GM23338 (cell line): Measurements from ENCODE around the gene PITX1. TPM values are rescaled to one million over a fixed set of nuclear protein-coding genes. Genes with fewer than 3 reads are reported as not detected.

ENCODE experiments used
- ATAC-seq: fragments of 200-7000 bp; cut with Tn5 transposase; 3 replicates; pipeline ENCODE4 v1.9.1; 2020
- DNase-seq: peaks from one replicate; pipeline ENCODE4 v3.0.0-alpha.2; 2015; ENCODE audit warnings: low spot score
- H2AFZ ChIP-seq: fragments of 200-600 bp; sonication (generic); 2 replicates; pipeline ENCODE4 v1.8.0; 2016; ENCODE audit warnings: antibody characterized with exemption, mild to moderate bottlenecking, moderate library complexity
- H3F3A ChIP-seq: fragments of 200-600 bp; sonication (generic); replicated peaks from 2 replicates; pipeline ENCODE4 v1.8.0; 2017; ENCODE audit warnings: antibody characterized with exemption, mixed run types, low read depth
- H3K27ac ChIP-seq: fragments of 200-600 bp; sonication (generic); 2 replicates; pipeline ENCODE4 v1.6.1; 2016; ENCODE audit warnings: low read depth
- H3K27me3 ChIP-seq: fragments of 200-600 bp; sonication (generic); 2 replicates; pipeline ENCODE4 v1.8.0; 2016; ENCODE audit warnings: mild to moderate bottlenecking, mixed run types, moderate library complexity; ENCODE audit not compliant: insufficient read depth
- H3K36me3 ChIP-seq: fragments of 200-600 bp; sonication (generic); 2 replicates; pipeline ENCODE4 v1.8.0; 2016; ENCODE audit warnings: mild to moderate bottlenecking; ENCODE audit not compliant: insufficient read depth
- H3K4me1 ChIP-seq: fragments of 200-600 bp; sonication (generic); 2 replicates; pipeline ENCODE4 v1.8.0; 2016; ENCODE audit warnings: mild to moderate bottlenecking, moderate library complexity; ENCODE audit not compliant: insufficient read depth
- H3K4me2 ChIP-seq: fragments of 200-600 bp; sonication (generic); 2 replicates; pipeline ENCODE4 v1.7.1; 2017; ENCODE audit warnings: mixed run types
- H3K4me3 ChIP-seq: fragments of 200-600 bp; sonication (generic); 2 replicates; pipeline ENCODE4 v1.6.1; 2016; ENCODE audit warnings: mixed run types
- H3K79me2 ChIP-seq: fragments of 200-600 bp; sonication (generic); replicated peaks from 2 replicates; pipeline ENCODE4 v1.8.0; 2017; ENCODE audit warnings: mild to moderate bottlenecking; ENCODE audit not compliant: insufficient read depth
- H3K9me2 ChIP-seq: fragments of 200-600 bp; sonication (generic); 2 replicates; pipeline ENCODE4 v1.8.0; 2017; ENCODE audit not compliant: insufficient read depth
- H4K20me1 ChIP-seq: fragments of 200-600 bp; sonication (generic); replicated peaks from 2 replicates; pipeline ENCODE4 v1.8.0; 2017; ENCODE audit warnings: mild to moderate bottlenecking; ENCODE audit not compliant: insufficient read depth
- H3K27ac Mint-ChIP-seq: 2 replicates; pipeline ENCODE4 v1.8.0; 2020; ENCODE audit warnings: inconsistent platforms, mild to moderate bottlenecking, moderate library complexity, mixed read lengths
- H3K27me3 Mint-ChIP-seq: 3 replicates; pipeline ENCODE4 v1.8.0; 2022; ENCODE audit warnings: low read depth, mild to moderate bottlenecking, moderate library complexity, mixed read lengths, inconsistent platforms; ENCODE audit not compliant: insufficient read depth, poor library complexity
- H3K36me3 Mint-ChIP-seq: 3 replicates; pipeline ENCODE4 v1.8.0; 2021; ENCODE audit warnings: low read depth, mild to moderate bottlenecking, inconsistent platforms, moderate library complexity, mixed read lengths
- H3K4me1 Mint-ChIP-seq: 3 replicates; pipeline ENCODE4 v1.8.0; 2020; ENCODE audit warnings: mild to moderate bottlenecking, inconsistent platforms, mixed read lengths
- H3K4me3 Mint-ChIP-seq: 3 replicates; pipeline ENCODE4 v1.8.0; 2021; ENCODE audit warnings: moderate library complexity, mild to moderate bottlenecking, inconsistent platforms, mixed read lengths
- H3K9me3 Mint-ChIP-seq: 3 replicates; pipeline ENCODE4 v1.8.0; 2020; ENCODE audit warnings: moderate library complexity, mild to moderate bottlenecking, inconsistent platforms, mixed read lengths
- CREB1 ChIP-seq: fragments of 250-450 bp; sonication (Bioruptor Pico); IDR thresholded peaks from 2 replicates; pipeline ENCODE4 v1.5.0; 2020; ENCODE audit warnings: low read depth, mild to moderate bottlenecking, moderate library complexity
- EZH2 ChIP-seq: fragments of 200-600 bp; sonication (generic); IDR thresholded peaks from one replicate; pipeline ENCODE4 v1.8.0; 2017; ENCODE audit warnings: antibody characterized with exemption, mild to moderate bottlenecking, low read depth; ENCODE audit not compliant: unreplicated experiment
- EZH2phosphoT487 ChIP-seq: fragments of 200-600 bp; sonication (generic); IDR thresholded peaks from one replicate; pipeline ENCODE4 v1.8.1; 2018; ENCODE audit warnings: antibody characterized with exemption; ENCODE audit not compliant: unreplicated experiment
- JUNB ChIP-seq: IDR thresholded peaks from one replicate; pipeline ENCODE4 v1.6.1; 2016; ENCODE audit warnings: antibody characterized with exemption; ENCODE audit not compliant: unreplicated experiment
- NANOG ChIP-seq: IDR thresholded peaks from 2 replicates; pipeline ENCODE4 v1.6.1; 2016; ENCODE audit warnings: antibody characterized with exemption, borderline replicate concordance
- POLR2AphosphoS5 ChIP-seq: IDR thresholded peaks from 2 replicates; pipeline ENCODE4 v1.6.1; 2016; ENCODE audit warnings: antibody characterized with exemption, low read depth
- STAT1 ChIP-seq: IDR thresholded peaks from one replicate; pipeline ENCODE4 v1.6.1; 2016; ENCODE audit warnings: antibody characterized with exemption; ENCODE audit not compliant: unreplicated experiment
- ZNF114 ChIP-seq: fragments of 250-450 bp; sonication (Bioruptor Pico); IDR thresholded peaks from 2 replicates; pipeline ENCODE4 v1.5.0; 2020; ENCODE audit warnings: mild to moderate bottlenecking, moderate library complexity
- ZNF331 ChIP-seq: fragments of 250-450 bp; sonication (Bioruptor Pico); IDR thresholded peaks from 2 replicates; pipeline ENCODE4 v1.5.0; 2020; ENCODE audit warnings: low read depth, mild to moderate bottlenecking, moderate library complexity
- polyA plus RNA-seq: library from polyadenylated mRNA; unstranded; fragments of >200 nt; fragmentation: Nextera tagmentation; extraction: Ambion mirVana; gene quantifications from 2 replicates; pipeline ENCODE4 v1.2.1, GENCODE V29; 2016
- total RNA-seq: library from RNA; depleted of rRNA; stranded (reverse); fragments of >200 nt; shearing (Covaris generic); gene quantifications from 2 replicates; pipeline ENCODE4 v1.2.3, GENCODE V29; 2014
- TF ChIP-seq, protein P1 (sequence below): IDR thresholded peaks from one replicate; pipeline ENCODE4 v1.6.1; 2018; ENCODE audit warnings: antibody characterized with exemption; ENCODE audit not compliant: unreplicated experiment
- TF ChIP-seq, protein P2 (sequence below), 2 experiments: fragments of 200-600 bp in 1 of 2; sonication (generic) in 1 of 2; conservative IDR thresholded peaks; 2 replicates each; pipeline versions ENCODE4 v1.5.1 to v1.6.1; 2016 to 2017; ENCODE audit warnings: antibody characterized with exemption in 2 of 2, low read depth in 2 of 2, mild to moderate bottlenecking in 2 of 2, moderate library complexity in 1 of 2
- TF ChIP-seq, protein P3 (sequence below): IDR thresholded peaks from 2 replicates; pipeline ENCODE4 v1.6.1; 2016; ENCODE audit warnings: antibody characterized with exemption
- TF ChIP-seq, protein P4 (sequence below): fragments of 250-450 bp; sonication (Bioruptor Pico); IDR thresholded peaks from 2 replicates; pipeline ENCODE4 v1.5.0; 2020; ENCODE audit warnings: mild to moderate bottlenecking, moderate library complexity

The PITX1 gene
- total and polyA plus RNA-seq, 2 experiments from 2014 or later, result not detected

DNA sequence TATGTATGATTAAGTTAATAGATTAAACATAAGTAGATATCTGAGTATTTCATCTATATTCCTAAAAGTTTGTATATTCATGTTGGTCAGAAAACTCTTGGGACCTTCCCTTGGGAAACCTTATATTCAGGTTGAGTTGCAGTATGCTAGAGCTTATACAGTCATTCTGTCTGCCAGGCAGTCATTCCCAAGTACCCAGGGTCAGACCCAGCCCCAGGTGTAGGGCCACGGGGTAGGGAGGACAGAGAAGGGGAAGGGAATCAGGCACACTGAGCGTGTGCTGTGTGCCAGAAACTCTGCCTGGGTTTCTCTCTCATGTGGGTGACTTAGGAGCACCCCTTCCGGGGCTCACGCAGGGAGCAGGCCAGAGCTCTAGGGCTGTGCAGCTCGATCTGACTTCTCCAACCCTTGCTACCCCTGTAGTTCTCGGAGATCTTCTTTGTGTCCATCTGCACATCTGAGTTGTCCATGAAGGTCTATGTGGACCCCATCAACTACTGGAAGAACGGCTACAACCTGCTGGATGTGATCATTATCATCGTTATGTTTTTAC lies 38.1 kb downstream of the PITX1 start:
- no peak overlapping the region for H3K4me3 ChIP-seq
- 0 out of 3 replicates have a peak, but pooled peaks cover 3% of the 10 kb centered on the region for H3K36me3 Mint-ChIP-seq
- no peak overlapping the region for H3K27ac ChIP-seq
- H3K4me3 Mint-ChIP-seq, result no peak overlapping the region
- H3K79me2 ChIP-seq, result no peaks in the 10 kb centered on the region
- peaks cover 3% of the 10 kb centered on the region for H3K27me3 Mint-ChIP-seq
- H4K20me1 ChIP-seq, result no peaks in the 10 kb centered on the region
- no peaks in the 10 kb centered on the region; the same call in 1 of the 3 replicates for H3K4me1 Mint-ChIP-seq
- H3K4me1 ChIP-seq, result peaks cover 4% of the 10 kb centered on the region; the same call in 1 of the 2 replicates
- H3K9me2 ChIP-seq, result no peaks in the 10 kb centered on the region
- TF ChIP-seq STAT1 (no peak), CREB1 (CRISPR knock-in tag) (no peak), ZNF114 (CRISPR knock-in tag) (no peak), JUNB (no peak), POLR2AphosphoS5 (no peak), EZH2phosphoT487 (no peak), NANOG (no peak), ZNF331 (no peak), EZH2 (no peak)
- TF ChIP-seq, protein P1, sequence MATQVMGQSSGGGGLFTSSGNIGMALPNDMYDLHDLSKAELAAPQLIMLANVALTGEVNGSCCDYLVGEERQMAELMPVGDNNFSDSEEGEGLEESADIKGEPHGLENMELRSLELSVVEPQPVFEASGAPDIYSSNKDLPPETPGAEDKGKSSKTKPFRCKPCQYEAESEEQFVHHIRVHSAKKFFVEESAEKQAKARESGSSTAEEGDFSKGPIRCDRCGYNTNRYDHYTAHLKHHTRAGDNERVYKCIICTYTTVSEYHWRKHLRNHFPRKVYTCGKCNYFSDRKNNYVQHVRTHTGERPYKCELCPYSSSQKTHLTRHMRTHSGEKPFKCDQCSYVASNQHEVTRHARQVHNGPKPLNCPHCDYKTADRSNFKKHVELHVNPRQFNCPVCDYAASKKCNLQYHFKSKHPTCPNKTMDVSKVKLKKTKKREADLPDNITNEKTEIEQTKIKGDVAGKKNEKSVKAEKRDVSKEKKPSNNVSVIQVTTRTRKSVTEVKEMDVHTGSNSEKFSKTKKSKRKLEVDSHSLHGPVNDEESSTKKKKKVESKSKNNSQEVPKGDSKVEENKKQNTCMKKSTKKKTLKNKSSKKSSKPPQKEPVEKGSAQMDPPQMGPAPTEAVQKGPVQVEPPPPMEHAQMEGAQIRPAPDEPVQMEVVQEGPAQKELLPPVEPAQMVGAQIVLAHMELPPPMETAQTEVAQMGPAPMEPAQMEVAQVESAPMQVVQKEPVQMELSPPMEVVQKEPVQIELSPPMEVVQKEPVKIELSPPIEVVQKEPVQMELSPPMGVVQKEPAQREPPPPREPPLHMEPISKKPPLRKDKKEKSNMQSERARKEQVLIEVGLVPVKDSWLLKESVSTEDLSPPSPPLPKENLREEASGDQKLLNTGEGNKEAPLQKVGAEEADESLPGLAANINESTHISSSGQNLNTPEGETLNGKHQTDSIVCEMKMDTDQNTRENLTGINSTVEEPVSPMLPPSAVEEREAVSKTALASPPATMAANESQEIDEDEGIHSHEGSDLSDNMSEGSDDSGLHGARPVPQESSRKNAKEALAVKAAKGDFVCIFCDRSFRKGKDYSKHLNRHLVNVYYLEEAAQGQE, result no peak
- TF ChIP-seq, protein P2, sequence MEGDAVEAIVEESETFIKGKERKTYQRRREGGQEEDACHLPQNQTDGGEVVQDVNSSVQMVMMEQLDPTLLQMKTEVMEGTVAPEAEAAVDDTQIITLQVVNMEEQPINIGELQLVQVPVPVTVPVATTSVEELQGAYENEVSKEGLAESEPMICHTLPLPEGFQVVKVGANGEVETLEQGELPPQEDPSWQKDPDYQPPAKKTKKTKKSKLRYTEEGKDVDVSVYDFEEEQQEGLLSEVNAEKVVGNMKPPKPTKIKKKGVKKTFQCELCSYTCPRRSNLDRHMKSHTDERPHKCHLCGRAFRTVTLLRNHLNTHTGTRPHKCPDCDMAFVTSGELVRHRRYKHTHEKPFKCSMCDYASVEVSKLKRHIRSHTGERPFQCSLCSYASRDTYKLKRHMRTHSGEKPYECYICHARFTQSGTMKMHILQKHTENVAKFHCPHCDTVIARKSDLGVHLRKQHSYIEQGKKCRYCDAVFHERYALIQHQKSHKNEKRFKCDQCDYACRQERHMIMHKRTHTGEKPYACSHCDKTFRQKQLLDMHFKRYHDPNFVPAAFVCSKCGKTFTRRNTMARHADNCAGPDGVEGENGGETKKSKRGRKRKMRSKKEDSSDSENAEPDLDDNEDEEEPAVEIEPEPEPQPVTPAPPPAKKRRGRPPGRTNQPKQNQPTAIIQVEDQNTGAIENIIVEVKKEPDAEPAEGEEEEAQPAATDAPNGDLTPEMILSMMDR (conservative IDR thresholded peaks at IDR 0.05; ENCODE audit: low read depth in 2 of 2), result no peak
- TF ChIP-seq, protein P3, sequence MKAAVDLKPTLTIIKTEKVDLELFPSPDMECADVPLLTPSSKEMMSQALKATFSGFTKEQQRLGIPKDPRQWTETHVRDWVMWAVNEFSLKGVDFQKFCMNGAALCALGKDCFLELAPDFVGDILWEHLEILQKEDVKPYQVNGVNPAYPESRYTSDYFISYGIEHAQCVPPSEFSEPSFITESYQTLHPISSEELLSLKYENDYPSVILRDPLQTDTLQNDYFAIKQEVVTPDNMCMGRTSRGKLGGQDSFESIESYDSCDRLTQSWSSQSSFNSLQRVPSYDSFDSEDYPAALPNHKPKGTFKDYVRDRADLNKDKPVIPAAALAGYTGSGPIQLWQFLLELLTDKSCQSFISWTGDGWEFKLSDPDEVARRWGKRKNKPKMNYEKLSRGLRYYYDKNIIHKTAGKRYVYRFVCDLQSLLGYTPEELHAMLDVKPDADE, result no peak
- TF ChIP-seq, protein P4, sequence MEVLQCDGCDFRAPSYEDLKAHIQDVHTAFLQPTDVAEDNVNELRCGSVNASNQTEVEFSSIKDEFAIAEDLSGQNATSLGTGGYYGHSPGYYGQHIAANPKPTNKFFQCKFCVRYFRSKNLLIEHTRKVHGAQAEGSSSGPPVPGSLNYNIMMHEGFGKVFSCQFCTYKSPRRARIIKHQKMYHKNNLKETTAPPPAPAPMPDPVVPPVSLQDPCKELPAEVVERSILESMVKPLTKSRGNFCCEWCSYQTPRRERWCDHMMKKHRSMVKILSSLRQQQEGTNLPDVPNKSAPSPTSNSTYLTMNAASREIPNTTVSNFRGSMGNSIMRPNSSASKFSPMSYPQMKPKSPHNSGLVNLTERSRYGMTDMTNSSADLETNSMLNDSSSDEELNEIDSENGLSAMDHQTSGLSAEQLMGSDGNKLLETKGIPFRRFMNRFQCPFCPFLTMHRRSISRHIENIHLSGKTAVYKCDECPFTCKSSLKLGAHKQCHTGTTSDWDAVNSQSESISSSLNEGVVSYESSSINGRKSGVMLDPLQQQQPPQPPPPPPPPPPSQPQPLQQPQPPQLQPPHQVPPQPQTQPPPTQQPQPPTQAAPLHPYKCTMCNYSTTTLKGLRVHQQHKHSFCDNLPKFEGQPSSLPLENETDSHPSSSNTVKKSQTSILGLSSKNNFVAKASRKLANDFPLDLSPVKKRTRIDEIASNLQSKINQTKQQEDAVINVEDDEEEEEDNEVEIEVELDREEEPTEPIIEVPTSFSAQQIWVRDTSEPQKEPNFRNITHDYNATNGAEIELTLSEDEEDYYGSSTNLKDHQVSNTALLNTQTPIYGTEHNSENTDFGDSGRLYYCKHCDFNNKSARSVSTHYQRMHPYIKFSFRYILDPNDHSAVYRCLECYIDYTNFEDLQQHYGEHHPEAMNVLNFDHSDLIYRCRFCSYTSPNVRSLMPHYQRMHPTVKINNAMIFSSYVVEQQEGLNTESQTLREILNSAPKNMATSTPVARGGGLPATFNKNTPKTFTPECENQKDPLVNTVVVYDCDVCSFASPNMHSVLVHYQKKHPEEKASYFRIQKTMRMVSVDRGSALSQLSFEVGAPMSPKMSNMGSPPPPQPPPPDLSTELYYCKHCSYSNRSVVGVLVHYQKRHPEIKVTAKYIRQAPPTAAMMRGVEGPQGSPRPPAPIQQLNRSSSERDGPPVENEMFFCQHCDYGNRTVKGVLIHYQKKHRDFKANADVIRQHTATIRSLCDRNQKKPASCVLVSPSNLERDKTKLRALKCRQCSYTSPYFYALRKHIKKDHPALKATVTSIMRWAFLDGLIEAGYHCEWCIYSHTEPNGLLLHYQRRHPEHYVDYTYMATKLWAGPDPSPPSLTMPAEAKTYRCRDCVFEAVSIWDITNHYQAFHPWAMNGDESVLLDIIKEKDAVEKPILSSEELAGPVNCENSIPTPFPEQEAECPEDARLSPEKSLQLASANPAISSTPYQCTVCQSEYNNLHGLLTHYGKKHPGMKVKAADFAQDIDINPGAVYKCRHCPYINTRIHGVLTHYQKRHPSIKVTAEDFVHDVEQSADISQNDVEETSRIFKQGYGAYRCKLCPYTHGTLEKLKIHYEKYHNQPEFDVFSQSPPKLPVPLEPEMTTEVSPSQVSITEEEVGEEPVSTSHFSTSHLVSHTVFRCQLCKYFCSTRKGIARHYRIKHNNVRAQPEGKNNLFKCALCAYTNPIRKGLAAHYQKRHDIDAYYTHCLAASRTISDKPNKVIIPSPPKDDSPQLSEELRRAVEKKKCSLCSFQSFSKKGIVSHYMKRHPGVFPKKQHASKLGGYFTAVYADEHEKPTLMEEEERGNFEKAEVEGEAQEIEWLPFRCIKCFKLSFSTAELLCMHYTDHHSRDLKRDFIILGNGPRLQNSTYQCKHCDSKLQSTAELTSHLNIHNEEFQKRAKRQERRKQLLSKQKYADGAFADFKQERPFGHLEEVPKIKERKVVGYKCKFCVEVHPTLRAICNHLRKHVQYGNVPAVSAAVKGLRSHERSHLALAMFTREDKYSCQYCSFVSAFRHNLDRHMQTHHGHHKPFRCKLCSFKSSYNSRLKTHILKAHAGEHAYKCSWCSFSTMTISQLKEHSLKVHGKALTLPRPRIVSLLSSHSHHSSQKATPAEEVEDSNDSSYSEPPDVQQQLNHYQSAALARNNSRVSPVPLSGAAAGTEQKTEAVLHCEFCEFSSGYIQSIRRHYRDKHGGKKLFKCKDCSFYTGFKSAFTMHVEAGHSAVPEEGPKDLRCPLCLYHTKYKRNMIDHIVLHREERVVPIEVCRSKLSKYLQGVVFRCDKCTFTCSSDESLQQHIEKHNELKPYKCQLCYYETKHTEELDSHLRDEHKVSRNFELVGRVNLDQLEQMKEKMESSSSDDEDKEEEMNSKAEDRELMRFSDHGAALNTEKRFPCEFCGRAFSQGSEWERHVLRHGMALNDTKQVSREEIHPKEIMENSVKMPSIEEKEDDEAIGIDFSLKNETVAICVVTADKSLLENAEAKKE (CRISPR knock-in tag), result no peak
- H3K9me3 Mint-ChIP-seq, result peaks cover 7% of the 10 kb centered on the region; the same call in 2 of the 3 replicates
- no peaks in the 10 kb centered on the region for H3K27me3 ChIP-seq
- no peak for DNase-seq
- no peak overlapping the region for H2AFZ ChIP-seq
- no peak overlapping the region for H3K27ac Mint-ChIP-seq
- H3K36me3 ChIP-seq, result no peaks in the 10 kb centered on the region
- ATAC-seq, result no peak
- H3K4me2 ChIP-seq, result no peak overlapping the region
- H3F3A ChIP-seq, result no peaks in the 10 kb centered on the region
